ENCODE data around the gene RAB17. TPM values are rescaled to one million over a fixed set of nuclear protein-coding genes. Genes with fewer than 3 reads are reported as not detected.

RAB17 gene, protein sequence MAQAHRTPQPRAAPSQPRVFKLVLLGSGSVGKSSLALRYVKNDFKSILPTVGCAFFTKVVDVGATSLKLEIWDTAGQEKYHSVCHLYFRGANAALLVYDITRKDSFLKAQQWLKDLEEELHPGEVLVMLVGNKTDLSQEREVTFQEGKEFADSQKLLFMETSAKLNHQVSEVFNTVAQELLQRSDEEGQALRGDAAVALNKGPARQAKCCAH
- 10 to 100 TPM in 2 of 3 donors, not detected in 1; 39.7 to 43.9 TPM for total RNA-seq

DNA sequence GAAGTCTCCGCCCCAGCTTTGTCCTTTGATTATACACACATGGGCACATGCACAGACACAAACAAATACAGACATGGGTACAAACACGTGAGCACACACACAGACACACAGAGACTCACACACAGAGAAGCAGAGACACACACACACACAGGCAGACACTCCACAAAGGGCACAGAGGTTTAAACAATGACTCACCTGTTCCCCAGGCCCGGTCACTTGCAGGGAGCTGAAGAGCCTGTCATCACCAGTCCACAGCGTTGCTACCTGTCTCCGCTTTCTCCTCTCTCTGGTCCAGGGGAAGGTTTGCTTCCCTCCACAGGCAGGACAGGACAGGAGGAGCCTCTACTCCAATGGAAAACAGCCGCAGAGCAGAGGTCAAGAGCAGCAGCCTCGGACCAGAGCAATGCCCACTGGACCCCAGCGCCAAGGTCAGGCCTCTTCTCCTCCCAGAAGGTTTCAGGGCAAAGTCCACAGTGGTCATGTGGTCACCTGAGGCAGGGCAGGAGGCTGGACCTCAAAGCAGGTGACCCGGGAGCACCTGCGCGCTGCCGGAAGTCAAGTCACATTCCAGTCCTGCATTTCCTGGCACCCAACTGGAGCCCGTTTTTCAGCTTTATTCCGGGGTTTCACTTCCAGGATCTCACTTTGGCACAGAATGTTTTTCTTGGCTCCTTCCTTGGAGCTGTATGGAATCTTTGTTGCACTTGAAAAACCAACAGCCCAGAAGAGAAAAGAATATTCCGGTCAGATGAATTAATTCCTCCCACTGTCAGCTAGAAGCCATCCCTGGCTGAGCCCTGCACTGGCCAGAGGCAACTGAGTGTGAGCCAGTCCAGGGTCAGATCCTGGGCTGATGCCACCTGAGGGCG, at the start of gene RAB17:
Gene RAB17, minus strand, starts transcription at position 463 of the 869 bp plus-strand sequence. CDS start 4,580 bp downstream, outside the sequence.
- Histone ChIP-seq H3K36me3 (no peaks in the 10 kb centered on the region), H3K27ac (peak within 1 kb of the TSS; percentile 90 to 92), H3K27me3 (no peaks in the 10 kb centered on the region), H3K9me3 (no peaks in the 10 kb centered on the region), H3K4me1 (peaks cover 0 to 17% of the 10 kb centered on the region in 2 donors), H3K4me3 (peak within 1 kb of the TSS; percentile 7 to 61 (median 43))
- TF ChIP-seq POLR2A (IDR thresholded peaks at IDR 0.05) (no peak), POLR2AphosphoS5 (IDR thresholded peaks at IDR 0.05) (peak in 1 of 3 donors; percentile 4)
- TF ChIP-seq, protein P1, sequence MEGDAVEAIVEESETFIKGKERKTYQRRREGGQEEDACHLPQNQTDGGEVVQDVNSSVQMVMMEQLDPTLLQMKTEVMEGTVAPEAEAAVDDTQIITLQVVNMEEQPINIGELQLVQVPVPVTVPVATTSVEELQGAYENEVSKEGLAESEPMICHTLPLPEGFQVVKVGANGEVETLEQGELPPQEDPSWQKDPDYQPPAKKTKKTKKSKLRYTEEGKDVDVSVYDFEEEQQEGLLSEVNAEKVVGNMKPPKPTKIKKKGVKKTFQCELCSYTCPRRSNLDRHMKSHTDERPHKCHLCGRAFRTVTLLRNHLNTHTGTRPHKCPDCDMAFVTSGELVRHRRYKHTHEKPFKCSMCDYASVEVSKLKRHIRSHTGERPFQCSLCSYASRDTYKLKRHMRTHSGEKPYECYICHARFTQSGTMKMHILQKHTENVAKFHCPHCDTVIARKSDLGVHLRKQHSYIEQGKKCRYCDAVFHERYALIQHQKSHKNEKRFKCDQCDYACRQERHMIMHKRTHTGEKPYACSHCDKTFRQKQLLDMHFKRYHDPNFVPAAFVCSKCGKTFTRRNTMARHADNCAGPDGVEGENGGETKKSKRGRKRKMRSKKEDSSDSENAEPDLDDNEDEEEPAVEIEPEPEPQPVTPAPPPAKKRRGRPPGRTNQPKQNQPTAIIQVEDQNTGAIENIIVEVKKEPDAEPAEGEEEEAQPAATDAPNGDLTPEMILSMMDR (IDR thresholded peaks at IDR 0.05): no peak
- intact Hi-C loops (cut with DNase I; ENCODE audit: low total_unique reads): loop anchor here (2.0 kb wide), 1 partner anchor 62 kb away; no protein-coding TSS in a partner anchor
- peak; percentile 76 to 81 for DNase-seq (ENCODE audit: low spot score in 2 of 2)

DNA sequence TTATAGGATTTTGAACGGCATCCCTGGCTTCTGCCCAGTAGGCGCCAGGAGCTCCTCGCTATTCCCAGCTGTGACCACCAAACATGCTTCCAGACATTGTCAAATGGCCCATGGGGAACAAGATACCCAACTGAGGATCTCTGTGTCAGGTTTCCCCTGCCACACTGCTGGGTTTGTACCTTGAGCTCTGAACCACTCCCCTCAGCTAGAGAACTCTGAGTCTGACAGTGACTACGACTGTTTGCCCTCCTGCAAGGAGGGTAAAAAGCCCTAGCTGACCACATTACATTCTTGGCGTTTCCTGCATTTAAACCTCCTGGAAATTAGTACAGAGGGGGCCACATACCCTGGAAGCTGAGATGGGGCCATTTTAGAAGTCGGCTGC, 49.3 kb upstream of the RAB17 start:
- Histone ChIP-seq H3K27me3 (no peaks in the 10 kb centered on the region), H3K9me3 (no peaks in the 10 kb centered on the region), H3K4me1 (no peaks in the 10 kb centered on the region), H3K27ac (no peak overlapping the region), H3K4me3 (no peak overlapping the region), H3K36me3 (no peaks in the 10 kb centered on the region)
- intact Hi-C loops (cut with DNase I; ENCODE audit: low total_unique reads): no loop called here
- TF ChIP-seq, protein P1 (IDR thresholded peaks at IDR 0.05): no peak
- TF ChIP-seq POLR2AphosphoS5 (IDR thresholded peaks at IDR 0.05) (no peak), POLR2A (IDR thresholded peaks at IDR 0.05) (no peak)
- DNase-seq (ENCODE audit: low spot score in 2 of 2): no peak

DNA sequence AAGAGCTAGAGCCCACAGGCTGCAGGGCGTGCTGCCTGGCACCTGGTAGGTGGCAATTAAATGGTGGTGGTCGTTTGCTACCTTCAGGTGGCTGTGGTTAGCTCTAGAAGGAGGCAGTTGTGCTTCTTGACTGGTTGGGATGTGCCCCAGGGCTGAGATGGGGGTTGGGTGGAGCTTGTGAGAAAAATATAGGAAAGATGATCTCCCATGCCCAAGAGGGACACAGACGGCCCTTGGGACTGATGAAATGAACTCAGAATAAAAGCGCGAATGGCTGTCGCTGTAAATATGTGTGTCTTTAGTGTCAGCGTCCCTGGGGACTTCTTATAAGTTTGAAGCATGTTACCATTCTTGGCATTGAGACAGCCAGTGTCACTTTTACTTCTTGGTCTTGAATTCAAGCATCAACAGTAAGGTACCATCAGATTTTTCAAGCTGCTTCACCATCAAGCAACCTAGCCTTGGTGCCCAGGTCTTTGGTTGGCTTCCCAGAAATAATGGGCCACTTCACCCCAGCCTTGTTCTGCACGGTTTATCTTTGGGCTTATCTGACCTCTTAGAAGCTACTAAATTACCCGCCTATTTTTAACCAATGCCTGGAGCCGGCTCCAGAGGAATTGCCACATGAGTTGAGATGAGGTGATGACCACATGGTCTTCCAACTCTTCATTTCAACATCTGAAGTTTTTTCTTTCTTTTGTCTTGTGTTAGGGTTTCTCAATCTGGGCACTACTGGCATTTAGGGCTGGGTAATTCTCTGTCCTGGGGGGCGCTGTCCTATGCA, 48.7 kb upstream of the RAB17 start:
- no peak for DNase-seq (ENCODE audit: low spot score in 2 of 2)
- no peaks in the 10 kb centered on the region for H3K27me3 ChIP-seq
- intact Hi-C loops (cut with DNase I; ENCODE audit: low total_unique reads): no loop called here
- no peaks in the 10 kb centered on the region for H3K4me1 ChIP-seq
- H3K9me3 ChIP-seq: peaks cover 0 to 5% of the 10 kb centered on the region in 2 donors
- H3K36me3 ChIP-seq: no peaks in the 10 kb centered on the region
- no peak overlapping the region for H3K4me3 ChIP-seq
- TF ChIP-seq, protein P1 (IDR thresholded peaks at IDR 0.05): no peak
- TF ChIP-seq POLR2A (IDR thresholded peaks at IDR 0.05) (no peak), POLR2AphosphoS5 (IDR thresholded peaks at IDR 0.05) (no peak)
- H3K27ac ChIP-seq: no peak overlapping the region

DNA sequence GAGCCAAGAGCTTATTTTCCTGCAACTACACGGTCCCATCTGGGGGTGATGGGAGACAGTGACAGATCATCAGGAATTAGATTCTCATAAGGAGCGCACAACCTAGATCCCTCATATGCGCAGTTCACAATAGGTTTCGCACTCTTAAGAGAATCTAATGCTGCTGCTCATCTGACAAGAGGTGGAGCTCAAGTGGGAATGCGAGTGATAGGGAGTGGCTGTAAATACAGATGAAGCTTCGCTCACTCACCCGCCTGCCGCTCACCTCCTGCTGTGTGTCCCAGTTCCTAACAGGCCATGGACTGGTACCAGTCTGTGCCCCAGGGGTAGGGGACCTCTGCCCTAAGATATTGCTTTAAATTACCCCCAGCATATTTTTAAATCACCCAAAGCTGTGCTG, 47.6 kb upstream of the RAB17 start:
- intact Hi-C loops (cut with DNase I; ENCODE audit: low total_unique reads): no loop called here
- no peak for DNase-seq (ENCODE audit: low spot score in 2 of 2)
- TF ChIP-seq POLR2AphosphoS5 (IDR thresholded peaks at IDR 0.05) (no peak), POLR2A (IDR thresholded peaks at IDR 0.05) (no peak)
- TF ChIP-seq, protein P1 (IDR thresholded peaks at IDR 0.05): no peak
- Histone ChIP-seq H3K4me3 (no peak overlapping the region), H3K27ac (no peak overlapping the region), H3K27me3 (no peaks in the 10 kb centered on the region), H3K4me1 (no peaks in the 10 kb centered on the region), H3K36me3 (no peaks in the 10 kb centered on the region), H3K9me3 (peaks cover 0 to 5% of the 10 kb centered on the region in 2 donors)
